CD4-positive, alpha-beta T cell treated with Interferon alpha-2 for 1 hour (primary cell): ENCODE results near the gene PLEKHG5.

ENCODE experiments used
- DNase-seq, 2 donors: peaks; one replicate each; pipeline ENCODE4 v3.0.0-alpha.2; 2020 to 2022

PLEKHG5 gene

DNA sequence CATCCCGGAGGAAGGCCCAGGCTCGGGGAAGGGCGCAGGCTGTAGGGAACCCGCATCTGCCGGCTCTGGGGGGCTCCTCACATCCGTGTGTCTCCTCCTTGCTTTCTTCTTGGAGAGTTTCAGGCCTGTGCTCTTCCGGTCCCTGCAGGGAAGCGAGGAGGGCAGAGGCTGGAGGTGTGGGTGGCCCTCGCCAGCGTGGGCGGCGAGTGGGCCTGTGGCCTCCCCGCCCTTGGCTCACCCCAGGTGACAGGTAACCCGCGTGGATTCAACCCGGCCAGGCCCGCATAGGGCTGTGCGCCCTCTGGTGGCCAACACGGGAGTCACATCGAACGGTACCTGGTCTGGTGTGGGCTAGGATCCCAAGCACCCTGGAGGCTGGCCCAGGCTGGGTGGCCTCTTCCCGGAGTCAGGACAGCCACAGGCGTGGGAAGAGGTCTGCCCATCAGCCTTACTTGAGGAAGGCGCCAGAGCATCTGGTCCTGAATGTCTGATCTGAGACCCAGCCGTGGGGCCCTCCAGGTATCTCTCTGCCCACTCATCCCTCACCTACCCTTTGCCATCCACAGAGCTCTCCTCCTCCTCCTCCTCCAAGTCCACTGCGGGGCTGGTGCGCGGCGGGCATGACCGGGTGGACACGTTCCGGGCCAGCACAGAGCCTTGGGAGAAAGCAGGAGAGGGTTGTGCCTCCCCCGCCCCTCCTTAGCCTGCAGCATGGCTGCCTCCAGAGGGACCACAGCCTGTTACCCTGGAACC lies 15.9 kb downstream of the PLEKHG5 start:
- DNase-seq: peak; percentile 71 to 86

DNA sequence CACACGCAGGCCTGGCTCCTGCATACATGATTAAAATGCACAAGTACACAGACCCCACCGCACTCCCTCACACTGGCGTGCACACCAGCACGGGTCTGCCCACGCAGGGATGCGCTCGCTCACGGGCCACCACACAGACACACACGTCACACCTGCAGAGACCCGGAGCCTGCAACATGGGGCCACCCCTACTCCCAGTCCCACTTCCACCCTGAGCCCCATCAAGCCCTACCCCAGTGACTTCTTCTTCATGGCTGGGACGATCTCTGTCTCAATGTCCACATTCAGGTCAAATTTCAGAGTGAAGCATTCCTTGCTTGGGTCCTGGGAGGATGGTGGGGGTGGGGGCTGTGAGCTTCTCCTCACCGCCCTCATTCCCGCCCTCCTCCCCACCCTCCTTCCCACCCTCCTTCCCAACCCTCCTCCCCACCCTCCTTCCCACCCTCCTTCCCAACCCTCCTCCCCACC lies 16.6 kb downstream of the PLEKHG5 start:
- no peak for DNase-seq

DNA sequence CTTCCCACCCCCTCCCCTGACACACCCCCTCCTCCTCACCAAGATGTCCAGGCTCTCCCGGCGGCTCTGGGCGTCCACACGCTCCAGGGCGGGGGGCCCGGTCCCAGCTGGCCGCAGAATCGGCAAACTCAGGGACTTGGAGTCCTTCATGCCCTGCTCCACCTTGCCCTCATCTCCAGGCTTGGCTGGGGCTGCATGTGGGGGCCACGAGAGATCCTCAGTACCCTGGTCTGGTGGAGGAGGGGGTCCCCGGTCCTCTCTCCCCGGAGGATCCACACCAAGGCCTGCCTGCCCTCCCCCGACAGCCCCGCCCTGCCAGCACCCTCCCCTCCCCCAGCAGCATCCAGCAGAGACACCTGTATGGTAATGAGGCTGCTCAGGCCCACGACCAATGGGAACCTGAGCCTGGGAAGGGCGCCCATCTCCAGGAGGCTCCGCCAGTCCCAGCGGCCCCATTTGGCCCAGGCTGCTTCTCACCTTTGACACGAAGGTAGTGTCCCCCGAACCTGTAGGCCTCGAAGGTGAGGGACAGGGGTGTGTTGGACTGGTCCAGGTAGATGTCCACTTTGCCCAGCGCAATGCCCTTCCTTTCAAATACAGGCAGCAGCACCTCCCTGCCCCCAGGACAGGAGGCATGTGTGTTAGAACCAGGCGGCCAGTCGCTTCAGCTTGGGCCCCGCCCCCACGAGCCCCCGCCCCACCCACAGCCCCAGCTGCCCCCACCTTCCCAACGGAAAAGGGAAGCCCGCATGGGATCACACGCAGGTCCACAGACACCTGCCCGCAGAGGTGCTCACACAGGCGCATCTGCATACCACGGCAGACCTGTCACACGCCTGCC lies 17.3 kb downstream of the PLEKHG5 start:
- no peak for DNase-seq

DNA sequence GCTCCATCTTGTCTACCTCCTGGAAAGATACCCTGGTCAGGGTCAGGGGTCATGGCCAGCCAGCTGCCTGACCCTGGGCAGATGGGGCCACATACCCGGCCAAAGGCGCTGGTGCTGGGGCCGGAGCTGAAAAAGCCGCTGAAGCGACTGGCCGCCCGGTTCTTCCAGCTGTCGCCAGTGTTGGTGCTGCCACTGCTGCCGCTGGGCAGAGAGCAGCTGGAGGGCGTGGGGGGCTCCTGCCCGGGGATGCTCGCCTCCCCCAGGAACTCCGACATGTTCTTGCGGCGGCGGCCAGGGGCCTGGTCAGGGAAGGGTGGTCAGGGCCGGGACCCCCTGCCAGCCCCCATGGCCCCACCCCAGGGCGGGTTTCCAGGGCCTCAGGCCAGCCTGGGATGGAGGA lies 18.3 kb downstream of the PLEKHG5 start:
- DNase-seq: no peak

DNA sequence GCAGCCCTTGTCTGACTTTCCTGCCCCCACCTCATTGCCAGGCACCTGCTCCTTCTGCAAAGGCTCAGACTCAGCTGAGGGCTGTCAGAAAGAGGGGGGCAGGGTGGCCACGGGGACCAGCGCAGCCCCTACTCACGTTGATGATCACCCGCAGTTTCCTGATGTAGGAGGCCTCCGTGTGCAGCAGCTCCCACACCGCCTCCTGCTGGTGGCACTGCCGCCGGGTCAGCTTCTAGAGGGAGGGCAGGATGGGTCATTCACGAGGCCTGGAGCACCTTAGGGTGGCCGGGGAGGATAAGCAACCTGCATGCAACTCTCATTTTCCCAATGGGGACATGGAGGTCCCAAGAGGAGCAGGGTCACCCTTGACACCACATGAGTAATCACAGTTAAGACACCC lies 19.1 kb downstream of the PLEKHG5 start:
- no peak for DNase-seq

DNA sequence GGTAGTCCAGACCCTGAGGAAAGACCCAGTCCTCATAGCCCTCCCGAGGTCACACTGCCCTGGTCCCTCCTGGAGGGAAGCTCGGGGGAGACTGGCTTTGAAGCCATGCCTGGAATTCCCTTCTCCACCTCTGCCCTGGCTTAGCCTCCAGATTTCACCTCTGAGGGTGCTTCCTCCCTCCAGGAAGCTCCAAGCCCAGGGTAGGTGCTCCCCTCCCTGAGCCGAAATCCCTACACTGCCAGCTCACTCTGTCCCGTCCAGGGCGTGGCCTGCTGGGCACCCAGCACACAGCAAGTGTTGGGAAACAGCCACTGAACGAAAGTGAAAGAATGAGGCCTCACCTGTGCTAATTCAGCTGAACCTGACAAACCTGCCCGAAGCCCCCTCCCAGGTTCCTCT lies 19.5 kb downstream of the PLEKHG5 start:
- no peak for DNase-seq

DNA sequence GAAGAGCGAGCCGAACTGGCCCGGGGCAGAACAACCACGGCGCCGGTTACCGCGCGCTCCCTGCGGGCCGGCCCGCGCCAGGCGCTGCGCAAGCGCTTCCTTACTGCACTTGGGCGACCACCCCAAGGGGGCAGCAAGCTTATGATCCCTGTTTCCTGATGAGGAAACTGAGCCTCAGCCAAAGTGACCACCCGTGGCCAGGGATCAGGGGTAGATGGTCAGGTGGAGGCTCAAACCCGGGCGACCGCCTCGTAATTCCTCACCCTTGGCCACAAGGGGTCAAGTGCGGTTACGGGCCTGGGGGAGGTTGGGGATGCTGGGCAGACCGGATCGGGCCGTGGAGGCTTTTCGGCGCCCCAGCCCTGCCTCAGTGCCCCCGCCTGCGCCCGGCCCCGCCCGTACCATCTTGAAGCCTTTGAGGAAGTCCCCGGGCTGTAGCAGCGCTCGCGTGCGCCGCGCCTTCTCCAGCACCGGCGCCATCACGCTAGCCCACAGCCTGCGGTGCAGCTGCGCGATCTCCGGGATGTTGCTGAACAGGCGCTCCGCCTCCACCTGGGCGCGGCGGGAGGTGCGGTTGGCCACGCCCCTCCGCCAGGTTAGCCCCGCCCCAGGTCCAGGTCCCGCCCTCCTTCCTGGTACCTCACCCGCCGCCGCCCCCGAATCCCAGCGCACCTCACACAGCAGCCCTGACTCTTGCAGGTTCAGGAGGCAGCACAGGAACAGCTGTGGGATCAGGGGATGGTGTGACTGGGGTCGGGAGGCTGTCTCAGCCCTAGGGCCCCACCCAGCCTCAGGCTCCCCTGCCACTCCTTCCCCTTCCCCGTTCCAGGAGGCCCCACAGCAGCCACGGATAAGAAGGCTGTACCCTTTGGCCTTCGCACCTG lies 20.1 kb downstream of the PLEKHG5 start:
- DNase-seq: peak in 1 of 2 donors; percentile 52

DNA sequence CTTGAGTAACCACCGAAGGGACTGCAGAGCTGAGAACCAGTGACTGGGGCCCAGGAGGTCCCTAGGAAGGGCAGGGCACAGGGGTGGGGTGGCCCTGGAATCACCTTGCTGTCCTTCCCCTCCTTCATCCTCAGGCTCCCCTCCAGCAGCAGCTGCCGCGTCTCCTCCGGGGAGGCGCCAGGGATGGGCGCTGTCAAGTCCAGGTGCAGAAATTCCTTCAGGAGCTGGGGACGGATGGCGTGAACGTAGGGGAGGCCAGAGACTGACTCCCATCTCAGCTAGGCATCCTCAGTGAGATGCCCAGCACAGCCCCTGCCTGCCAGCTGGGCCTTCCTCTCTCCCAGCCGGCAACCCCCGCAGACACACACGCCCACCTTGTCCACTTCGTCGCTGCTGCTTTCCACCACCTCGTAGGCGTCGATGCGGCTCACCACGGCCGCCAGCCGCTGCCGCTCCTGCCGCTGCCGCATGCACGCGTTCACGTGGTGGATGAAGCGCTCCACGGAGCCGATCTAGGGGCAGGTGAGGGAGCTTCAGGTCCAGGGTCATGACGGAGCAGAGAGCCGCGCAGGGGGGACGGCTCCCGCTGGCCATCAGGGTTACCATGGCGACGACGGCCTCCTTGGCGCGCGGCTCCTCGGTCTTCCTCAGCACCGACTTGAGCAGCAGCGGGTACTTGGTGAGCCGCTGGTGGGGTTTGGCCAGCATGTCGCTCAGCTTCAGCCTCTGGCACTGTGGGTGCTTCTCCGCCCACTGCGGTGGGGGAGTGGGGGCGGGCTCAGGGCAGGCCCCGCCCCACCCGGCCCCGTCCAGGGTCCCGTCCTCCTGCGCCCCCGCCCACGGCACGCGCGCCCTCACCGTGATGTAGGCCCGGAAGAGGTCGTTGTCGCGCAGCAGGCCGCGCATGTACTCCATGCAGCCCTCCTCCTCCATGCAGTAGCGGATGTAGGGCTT lies 21.1 kb downstream of the PLEKHG5 start:
- no peak for DNase-seq

DNA sequence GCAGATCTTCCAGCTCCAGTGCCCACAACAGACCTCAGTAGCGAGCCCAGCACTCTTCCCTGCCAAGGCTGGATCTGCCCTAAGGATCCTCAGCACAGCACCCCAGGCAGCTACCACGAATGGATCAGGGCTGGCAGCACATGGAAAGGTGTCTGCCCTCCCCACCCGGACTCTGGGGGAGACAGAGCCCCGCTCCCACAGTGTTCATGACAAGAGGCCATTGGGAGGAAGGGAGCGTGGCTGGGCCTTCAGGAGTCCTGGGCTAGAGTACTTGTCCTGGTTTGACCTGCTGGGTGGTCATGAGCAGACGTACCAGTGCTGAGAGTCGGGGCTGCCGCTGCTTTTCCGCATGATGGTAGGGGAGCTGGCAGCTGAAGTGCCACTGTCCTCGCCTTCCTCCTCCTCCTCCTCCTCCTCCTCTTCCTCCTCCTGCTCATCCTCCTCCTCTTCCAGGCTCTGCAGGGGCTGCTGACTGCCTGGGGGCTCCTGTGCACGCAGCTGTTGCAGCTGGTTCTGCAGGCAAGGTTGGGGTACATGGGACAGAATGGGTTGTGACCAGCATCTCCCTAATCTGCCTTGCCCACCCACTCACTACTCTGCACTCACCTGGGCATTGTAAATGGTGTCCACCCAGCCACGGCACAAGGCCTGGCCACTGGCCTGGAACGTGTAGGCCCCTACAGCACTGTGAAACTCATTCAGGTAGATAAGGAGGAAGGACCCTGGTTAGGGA lies 22.6 kb downstream of the PLEKHG5 start:
- no peak for DNase-seq

DNA sequence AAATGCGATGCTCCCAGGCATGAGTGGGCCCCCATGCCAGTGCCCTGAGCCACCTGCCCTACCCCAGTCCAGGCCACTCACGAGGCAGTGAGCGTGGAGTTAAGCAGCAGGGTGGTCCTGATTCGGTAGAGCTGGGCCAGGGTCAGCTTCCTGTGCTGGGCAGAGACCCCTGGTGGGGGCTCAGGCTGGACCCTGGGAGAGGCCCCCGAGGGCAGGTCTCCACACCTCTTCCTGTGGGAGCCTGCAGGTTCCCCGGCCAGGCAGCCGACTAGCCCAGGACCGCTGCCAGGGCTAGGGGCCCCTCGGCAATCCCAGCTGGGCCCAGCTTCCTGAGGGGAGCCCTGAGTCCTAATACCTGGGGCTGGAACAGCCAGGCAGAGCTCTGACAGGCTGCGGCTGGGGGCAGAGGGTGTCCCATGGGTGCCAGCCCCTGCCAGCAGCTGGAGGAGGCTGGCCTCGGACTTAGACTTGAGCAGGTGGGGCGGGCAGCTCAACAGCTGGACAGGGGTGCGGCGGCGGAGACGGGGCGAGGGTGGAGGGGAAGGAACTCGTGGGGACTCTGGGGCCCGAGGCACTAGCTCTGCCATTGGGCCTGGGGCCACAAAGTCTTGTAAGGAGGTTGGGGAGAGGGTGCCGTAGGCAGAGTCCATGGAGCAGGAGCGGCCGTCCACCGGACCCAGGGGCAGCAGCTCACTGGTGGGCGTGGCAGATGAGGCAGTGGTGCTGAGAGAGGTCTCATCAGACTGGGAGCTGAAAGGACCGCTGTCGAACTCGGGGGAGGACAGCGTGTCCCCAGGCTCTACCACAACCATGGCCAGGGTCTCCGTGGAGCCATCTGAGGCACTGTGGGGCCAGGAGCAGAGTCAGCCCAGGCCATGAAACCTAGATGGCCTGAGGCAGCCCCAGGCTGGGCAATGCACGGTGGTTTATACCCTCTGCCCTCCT lies 23.5 kb downstream of the PLEKHG5 start:
- DNase-seq: no peak

DNA sequence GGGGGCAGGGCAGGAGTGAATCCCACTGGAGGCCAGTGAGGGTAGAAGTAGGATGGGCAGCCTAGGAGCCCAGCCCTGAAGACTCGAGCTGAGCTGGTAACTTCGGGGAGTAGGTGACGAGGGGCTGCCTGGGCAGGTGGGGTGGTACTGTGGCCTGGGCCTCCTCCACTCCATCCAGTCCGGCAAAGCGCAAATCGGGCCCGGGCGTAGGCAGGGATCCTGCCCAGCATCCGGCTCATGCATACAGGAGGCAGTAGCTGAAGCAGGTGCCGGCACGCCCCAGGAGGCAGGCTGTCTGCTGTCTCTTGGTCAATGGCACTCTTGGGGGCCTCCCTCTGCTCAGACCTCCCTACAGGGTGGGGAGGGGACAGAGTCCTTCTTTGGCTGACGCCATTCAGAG lies 24.2 kb downstream of the PLEKHG5 start:
- no peak for DNase-seq

DNA sequence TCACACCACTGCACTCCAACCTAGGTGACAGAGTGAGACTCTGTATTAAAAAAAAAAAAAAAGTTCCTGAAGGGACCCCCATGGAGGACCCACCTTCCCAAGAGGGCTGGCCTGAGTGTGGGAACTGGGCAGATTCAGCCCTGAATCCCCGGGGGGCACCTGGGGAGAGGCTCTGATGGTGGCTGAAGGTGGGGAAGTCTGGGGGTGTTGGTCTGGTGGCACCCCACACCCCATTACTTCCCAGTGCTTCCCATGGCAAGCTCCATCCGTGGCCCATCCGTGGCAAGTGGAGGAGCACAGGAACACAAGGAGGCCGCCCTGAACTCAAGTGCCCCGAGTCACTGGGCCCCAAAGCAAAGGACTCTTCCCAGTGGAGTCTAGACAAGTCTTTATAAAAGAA lies 24.7 kb downstream of the PLEKHG5 start:
- DNase-seq: no peak

DNA sequence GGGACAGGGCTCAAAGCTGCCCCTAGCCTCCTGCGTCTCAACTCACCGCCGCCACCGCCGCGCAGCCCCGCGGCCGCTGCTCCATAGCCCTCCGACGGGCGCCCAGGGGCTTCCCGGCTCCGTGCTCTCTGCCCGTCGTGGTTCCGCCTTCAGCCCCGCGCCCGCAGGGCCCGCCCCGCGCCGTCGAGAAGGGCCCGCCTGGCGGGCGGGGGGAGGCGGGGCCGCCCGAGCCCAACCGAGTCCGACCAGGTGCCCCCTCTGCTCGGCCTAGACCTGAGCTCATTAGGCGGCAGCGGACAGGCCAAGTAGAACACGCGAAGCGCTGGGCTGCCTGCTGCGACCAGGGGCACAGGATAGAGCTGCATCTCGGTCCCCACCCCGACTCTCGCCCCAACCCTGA lies 25.4 kb downstream of the PLEKHG5 start, which contains the start of gene TNFRSF25:
TNFRSF25 (minus strand) TSS at position 151 of the 400 bp plus-strand sequence; CDS start at position 85, 66 bp downstream.
- DNase-seq: peak; percentile 47 to 77

DNA sequence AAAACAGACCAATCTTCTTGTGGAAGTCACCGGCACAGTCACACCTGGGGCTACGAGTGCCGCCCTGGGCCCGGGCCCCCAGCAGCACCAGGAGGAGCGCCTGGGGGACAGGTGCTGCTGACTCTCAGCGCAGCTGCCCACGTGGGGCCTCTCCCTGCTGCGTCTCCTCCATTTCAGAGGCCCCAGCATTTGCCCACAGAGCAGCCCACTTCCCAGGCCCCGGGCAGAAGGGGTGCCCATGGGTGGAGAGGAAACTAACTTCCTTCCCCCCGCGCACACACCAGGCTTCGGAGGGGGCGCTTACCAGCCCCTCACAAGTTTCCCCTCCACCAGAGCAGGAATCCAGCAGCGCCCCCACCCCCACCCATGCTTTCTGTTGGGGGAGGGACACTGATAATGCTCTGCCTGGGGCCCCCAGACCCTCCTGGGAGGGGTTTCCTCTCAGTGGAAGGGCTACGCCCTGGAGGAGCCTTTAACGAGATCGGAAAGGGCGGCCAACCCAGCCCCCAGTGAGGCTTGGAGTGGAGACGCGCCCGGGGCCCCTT lies 25.9 kb downstream of the PLEKHG5 start:
- DNase-seq: peak; percentile 38 to 59

DNA sequence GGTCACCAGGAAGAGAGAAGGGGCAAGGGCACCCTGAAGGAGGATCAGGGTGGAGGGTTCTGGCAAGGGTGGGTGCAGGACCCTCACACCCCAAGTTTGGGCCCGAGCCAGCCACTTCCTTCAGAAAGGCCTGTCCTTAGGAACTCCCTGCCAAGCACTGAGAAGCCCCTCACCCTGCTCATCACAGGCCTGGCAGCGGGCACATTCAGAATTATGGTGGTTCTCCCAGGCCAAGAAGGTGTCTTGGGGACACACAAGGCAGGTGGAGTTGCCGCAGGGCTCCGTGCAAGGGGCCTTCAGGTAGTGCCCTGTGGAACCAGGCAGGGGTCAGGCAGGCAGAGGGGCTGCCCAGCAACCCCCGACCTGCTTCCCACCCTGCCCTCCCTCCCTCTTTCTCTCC lies 26.6 kb downstream of the PLEKHG5 start:
- no peak for DNase-seq

DNA sequence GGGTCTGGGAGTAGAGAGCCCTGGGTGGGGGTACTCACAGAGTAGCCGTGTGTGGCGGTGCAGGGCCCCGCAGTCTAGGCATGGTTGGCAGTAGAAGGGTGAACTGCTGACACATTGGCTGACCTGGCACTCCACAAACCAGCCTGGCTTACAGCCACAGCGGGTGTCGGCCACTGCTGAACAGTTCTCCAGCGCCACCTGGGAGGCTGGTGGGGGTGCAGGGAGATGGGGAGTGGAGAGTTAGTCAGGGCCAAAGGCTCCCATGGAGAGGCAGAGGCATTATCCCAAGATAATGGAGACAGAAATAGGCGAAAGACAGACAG lies 27.0 kb downstream of the PLEKHG5 start:
- DNase-seq: peak in 1 of 2 donors; percentile 63

DNA sequence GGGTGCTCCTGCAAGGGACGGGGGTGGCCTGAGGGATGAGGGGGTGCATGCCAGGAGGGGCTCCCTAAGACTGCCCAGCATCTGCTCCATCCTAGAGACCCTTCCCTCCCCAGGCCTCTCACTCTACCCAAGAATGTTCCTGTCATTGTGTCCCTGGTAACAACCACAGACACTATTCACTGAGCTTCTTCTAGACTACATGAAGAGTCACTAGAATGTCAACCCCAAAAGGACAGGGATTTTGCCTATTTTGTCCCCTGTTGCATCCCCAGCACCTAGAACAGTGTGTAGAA lies 28.4 kb downstream of the PLEKHG5 start:
- DNase-seq: no peak

DNA sequence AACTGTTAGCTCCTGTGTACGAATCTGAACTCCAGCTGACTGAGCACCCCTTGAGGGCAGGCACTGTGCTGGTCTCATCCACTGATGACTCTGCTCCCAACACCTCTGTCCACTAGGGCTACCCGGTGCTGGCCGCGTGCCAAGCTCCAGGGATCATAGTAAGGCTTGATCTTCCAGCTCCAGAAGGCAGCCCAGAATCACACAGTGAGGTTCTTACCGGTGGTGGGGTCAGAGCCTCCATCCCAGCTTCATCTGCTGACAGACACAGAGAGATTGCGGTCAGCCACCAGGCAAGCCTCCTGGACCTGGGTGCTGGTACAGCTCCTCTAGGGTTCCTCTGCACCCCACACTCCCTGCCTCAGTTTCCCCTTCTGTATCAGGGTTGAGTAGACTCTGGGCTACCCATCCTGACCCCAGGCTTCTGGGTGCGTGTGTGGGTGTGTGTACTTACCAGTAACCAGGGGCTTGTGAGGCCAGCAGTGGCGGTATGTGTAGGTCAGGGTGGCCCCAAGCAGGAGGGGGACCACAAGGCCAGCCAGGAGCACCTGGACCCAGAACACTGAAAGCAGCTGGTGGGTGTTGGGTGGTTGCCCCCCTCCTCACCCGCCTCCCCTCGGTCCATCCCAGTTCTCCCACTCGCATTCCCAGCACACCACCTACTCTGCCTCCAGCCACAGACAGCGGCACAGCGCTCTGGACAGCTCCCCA lies 28.9 kb downstream of the PLEKHG5 start:
- no peak for DNase-seq
